CD4-positive, alpha-beta T cell treated with Interleukin-6 for 4 hours (primary cell): ENCODE measurements around the gene SLC22A17.
"Not testable (repeated sequence)": the region's sequence is repeated elsewhere in the genome, so short reads cannot be mapped to it uniquely, and the experiment has no call there.

ENCODE experiments used
- DNase-seq: peaks from one replicate; pipeline ENCODE4 v3.0.0-alpha.2; 2020; ENCODE audit warnings: mixed read lengths

The SLC22A17 gene

DNA sequence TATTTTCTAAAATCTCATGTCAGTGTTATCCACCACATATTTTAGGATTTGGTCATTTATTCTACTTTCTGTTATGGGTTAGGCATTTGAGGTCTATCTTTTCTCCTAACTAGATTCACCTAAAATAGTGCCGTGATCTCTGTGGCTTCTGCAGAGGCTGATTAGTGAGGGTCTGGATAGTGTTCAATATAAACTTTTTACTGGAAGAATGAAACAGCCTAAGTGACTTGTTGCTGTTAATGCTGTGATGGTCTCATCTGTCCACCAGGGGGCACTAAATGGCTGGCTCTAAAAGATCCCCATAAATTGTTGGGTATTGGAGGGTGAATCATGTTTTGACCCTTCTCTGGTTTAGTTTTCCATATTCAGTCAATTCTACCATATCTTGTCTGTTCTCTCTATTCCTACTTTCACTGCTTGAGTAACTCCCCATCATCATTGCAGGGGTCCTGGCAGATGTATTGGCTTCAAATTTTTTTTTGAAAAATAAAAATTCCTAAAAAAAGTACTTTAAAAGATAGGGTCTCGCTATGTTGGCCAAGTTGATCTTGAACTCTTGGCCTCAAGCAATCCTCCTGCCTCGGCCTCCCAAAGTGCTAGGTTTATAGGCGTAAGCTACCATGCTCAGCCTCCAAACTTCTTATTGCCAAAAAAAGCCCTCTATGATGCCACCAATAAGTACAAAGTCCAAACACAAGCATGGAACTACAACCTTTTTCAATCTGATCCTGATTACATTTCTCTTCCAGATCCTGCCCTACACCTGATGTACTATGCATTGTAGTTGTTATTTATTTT lies 24.5 kb downstream of the SLC22A17 start:
- DNase-seq: peak; percentile 75

DNA sequence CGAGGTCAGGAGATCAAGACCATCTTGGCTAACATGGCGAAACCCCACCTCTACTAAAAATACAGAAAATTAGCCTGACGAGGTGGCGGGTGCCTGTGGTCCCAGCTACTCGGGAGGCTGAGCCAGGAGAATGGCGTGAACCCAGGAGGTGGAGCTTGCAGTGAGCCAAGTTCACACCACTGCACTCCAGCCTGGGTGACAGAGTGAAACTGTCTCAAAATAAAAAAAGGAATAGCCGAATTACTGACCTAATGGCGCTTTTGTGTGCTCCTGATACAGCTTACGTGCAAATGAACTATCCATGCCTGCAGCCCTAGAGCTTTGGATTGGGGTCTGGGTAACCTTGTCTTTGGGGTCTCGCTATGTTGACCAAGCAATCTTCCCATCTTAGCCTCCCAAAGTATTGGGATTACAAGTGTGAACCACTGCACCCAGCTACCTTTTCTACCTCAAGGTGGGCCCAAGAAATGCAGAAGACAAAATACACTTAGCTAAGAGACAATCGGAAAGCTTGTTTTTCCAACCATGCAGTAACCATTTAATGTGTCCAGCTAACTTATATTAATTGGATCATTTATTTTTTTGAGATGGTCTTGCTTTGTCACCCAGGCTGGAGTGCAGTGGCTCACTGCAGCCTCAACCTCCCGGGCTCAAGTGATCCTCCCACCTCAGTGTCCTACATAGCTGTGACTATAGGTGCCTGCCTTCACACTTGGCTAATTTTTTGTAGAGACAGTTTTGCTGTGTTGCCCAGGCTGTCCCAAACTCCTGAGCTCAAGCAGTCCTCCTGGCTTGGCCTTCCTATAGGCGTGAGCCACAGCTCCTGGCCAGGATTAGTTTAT lies 26.0 kb downstream of the SLC22A17 start:
- no peak for DNase-seq

DNA sequence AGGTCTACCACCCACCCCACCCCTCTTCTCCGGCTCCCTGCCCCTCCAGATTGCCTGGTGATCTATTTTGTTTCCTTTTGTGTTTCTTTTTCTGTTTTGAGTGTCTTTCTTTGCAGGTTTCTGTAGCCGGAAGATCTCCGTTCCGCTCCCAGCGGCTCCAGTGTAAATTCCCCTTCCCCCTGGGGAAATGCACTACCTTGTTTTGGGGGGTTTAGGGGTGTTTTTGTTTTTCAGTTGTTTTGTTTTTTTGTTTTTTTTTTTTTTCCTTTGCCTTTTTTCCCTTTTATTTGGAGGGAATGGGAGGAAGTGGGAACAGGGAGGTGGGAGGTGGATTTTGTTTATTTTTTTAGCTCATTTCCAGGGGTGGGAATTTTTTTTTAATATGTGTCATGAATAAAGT lies 26.9 kb downstream of the SLC22A17 start:
- not testable (repeated sequence) for DNase-seq

DNA sequence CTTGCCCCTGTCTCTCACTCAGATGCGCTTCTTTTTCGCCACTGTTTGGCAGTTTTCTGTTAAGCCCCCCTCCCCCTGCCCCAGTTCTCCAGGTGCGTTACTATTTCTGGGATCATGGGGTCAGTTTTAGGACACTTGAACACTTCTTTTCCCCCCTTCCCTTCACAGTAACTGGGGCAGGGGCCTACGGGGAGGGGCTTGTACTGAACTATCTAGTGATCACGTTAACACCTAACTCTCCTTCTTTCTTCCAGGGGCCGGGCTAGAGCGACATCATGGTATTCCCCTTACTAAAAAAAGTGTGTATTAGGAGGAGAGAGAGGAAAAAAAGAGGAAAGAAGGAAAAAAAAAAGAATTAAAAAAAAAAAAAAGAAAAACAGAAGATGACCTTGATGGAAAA lies 27.7 kb downstream of the SLC22A17 start:
- DNase-seq: no peak

DNA sequence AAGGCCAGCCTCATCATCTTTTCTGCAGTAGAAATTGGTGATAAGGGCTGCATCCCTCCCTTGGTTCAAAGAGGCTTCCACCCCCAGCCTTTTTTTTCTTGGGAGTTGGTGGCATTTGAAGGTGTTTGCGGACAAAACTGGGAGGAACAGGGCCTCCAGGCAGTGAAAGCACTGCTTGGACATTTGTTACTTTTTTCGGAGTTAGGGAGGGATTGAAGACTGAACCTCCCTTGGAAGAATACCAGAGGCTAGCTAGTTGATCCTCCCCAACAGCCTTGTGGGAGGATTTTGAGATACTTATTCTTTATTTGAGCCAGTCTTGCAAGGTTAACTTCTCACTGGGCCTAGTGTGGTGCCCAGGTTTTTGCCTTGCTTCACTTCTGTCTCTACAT lies 28.2 kb downstream of the SLC22A17 start:
- DNase-seq: no peak

DNA sequence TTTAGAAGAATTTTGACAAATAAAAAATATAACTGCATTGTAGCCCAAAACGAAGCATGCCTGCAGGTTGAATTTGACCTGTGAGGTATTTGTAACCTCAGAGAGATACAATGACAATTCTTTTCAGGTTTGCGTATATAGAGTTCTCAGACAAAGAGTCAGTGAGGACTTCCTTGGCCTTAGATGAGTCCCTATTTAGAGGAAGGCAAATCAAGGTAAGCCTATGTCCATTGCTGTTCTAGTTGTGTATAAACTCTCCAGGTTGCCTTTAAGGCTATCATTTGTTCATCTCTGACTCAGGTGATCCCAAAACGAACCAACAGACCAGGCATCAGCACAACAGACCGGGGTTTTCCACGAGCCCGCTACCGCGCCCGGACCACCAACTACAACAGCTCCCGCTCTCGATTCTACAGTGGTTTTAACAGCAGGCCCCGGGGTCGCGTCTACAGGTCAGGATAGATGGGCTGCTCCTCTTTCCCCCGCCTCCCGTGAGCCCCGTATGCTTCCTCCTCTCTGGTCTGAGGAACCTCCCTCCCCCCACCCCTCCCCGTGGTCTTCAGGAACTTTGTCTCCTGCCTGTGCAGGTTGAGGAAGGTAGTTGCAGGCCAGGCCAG lies 28.7 kb downstream of the SLC22A17 start:
- no peak for DNase-seq

DNA sequence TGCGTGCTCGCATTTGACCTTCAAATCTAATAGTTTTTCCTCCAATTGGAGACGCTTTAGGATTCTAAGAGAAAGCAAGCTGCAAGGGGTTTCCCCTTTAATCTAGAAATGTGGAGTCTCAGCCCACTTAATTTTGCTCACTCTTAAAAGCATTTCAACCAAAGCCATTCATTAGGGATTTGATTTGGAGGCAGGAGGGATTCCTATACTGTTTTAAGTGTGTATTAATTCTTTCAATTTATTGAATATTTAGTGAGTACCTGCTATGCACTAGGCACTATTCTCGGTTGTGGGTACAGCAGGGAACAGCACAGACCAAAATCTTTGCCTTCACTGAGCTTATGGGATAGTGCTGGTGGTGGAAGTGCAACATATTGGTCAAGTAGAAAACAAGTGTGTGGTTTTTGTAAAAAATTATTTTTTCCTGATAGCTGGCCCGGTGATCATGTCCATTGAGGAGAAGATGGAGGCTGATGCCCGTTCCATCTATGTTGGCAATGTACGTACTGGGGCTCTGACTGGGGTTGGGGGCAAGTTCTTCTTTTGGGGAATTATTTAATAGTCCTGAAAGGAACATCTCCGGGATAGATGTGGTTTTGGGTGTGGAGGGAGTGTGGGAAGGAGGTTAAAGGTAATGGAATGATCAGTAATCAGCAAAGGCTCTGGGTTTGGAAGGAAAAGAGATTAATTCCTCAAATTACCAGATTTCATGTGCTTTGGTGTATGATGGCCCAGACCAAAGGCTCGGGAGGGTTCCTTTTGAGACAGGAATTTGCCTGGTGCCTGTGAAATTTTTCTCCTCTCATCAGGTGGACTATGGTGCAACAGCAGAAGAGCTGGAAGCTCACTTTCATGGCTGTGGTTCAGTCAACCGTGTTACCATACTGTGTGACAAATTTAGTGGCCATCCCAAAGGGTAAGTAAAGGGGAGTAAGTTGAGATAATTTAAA lies 29.8 kb downstream of the SLC22A17 start:
- DNase-seq: no peak

DNA sequence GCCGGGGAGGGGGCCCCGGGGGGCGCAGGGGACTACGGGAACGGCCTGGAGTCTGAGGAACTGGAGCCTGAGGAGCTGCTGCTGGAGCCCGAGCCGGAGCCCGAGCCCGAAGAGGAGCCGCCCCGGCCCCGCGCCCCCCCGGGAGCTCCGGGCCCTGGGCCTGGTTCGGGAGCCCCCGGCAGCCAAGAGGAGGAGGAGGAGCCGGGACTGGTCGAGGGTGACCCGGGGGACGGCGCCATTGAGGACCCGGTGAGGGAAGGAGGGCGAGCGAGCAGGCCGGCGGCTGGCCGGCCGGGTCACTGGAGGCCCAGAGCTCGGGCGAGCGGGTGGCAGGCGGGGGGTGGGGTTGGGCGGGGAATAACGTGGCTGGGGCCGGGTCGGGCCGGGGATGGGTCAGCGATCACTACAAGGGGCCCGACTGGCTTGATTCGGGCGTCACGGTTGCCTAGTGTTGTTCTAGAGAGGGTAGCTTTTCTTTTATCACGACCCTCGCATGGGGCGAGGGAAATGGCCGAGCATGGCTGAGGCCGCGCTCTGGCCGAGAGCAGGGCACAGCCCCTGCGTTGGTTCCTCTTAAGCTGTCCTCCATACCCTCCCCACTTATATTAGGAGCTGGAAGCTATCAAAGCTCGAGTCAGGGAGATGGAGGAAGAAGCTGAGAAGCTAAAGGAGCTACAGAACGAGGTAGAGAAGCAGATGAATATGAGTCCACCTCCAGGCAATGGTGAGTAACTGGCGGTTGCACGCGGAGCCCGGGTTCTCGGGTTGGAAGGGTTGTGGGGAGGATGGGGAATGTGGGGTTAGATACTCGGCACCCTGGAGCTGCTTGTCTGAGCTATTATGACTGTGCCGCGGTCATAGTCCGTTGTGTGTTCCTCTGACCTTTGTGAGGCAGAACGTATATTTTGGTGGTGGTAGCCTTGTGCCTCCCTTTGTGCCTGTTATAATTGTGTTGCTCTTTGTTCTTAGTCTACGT lies 30.8 kb downstream of the SLC22A17 start:
- peak; percentile 51 for DNase-seq

DNA sequence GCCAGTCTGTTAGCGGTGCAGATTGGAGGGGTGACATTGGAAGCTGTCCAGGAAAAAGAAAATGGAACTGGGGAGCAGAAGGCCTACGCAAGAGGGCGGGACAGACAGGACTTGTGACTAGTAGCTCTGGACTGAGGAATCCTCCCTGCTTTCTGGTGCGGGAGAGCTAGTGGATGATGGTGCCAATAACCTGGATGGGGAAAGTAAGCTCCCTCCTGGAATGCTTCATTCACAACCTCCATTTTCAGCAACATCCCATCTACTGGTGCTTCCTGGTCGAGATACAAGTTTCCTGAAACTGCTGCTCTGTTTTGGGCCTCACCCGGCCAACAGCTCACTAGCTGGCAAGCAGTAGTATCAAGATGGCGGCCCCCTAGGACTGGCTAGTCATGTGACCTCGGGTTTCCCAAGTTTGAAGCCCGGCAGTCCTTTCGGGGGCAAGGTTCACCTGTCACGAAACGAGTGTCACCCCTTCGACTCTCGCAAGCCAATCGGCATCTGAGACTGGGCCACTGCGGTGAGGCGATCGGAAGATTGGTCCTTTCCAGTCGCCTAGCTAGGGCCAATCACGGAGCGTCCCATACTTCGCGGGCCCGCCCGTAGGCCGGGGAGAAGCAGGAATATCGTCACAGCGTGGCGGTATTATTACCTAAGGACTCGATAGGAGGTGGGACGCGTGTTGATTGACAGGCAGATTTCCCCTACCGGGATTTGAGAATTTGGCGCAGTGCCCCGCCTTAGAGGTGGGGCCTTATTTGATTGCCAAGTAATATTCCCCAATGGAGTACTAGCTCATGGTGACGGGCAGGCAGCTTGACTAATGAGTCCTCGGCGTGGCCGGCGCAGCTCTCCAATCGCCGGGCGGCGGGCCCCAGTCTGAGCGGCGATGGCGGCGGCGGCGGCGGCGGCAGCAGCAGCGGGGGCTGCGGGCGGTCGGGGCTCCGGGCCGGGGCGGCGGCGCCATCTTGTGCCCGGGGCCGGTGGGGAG lies 31.8 kb downstream of the SLC22A17 start, which contains the start of gene PABPN1:
PABPN1 (plus strand) TSS at position 874 of the 988 bp plus-strand sequence; CDS start at position 887, 13 bp downstream.
- DNase-seq: peak; percentile 98

DNA sequence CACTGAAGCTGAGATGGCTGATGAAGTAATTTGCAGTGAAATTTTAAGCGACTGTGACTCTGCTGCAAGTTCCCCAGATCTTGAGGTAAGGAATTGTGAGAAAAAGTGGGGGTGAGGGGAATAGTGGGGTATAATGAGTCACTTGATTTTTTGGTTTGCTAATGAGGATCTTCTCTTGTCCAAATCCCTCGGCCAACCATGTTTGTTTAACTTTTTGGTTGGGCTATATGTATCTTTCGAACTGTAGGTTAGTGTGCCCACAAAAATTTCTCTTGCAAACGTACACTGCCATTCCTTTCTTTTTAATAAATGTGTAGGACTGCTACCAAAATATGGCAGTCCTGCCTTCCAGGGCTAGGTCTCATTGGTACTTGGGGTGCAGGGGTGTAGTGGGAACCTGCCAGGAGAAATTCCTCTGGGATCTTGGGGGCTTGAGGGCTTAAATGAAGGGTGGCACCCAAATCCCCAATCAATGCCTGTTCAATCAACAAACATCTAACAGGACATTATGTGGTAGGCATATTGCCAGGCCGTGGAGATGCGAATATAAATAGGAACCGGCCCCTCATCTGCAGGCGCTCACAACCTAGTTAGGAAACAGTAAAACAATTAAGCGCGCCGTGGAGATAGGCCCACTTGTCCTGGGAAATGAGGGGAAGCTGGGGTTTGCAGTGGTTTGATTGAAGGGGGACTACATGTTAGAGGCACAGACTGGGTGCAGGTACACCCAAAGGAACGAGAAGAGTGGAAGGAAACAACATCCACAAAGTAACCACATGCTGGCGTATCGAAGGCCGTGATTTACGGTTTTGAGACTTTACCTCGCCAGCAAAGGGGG lies 32.7 kb downstream of the SLC22A17 start:
- no peak for DNase-seq

DNA sequence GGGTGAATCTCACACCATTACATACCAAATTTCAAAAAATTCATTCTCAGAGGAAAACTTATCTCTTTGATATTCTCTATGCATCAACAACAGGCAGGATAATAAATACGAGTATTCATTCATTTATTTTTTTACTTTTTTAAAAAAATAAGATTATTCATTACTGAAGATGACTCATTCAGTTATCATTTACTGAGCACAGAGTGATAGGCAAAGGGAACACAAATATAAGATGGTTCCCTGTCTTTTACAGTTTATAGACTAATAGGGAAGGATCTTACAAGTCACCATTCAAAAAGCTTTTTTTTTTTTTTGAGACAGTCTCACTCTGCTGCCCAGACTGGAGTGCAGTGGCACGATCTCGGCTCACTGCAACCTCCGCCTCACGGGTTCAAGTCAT lies 36.4 kb downstream of the SLC22A17 start:
- no peak for DNase-seq

DNA sequence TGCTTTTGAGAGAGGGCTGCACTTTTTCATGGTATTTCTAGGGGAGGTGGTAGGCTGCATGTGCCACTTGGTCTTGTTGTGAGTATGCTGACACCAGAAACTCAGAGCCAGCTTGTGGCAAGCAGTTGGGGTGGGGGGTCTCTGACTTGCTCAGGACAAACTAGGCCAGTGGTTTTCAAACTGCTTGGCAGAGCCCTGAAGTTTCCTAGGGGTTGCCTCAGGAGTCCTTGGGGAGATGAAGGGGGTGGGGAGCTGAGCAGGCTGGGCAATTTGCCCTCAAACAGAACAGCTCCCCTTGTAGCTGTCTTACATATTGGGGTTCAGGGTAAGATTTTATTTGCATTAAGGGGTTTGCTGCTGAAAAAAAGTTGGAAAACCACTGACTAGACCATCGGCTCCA lies 42.1 kb downstream of the SLC22A17 start:
- DNase-seq: no peak

DNA sequence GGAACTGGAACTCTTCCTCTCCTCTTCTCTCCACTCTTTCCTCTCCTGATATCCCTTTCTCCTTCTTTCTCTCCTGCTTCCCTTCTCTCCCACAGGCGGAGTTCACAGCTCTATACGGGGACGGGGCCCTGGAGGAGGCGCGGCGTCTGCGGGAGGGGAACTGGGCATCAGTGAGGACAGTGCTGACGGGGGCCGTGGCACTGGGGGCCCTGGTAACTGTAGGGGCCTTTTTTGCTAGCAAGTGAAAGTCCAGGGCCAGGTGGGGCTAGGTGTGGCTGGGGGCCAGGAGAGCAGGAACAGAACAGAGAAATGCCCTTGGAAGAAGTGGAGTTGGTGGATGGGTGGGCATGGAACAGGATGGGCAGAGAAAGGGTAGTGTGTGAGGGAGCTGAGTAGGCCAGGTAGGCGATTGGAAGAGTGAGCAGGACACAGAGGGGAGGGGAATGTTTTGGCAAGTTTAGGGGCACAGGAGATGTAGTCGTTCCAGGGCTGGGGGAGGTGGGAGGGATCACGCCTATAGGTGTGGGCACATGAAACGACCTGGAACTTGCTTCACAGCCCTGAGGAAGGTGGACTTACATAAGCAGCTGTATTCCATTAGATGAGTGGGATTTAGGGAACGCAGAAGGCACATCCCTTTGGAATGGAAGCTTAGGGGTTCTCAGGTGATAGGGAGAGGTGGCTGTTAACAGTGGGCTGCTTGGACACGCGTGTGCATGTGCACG lies 43.8 kb downstream of the SLC22A17 start:
- no peak for DNase-seq

DNA sequence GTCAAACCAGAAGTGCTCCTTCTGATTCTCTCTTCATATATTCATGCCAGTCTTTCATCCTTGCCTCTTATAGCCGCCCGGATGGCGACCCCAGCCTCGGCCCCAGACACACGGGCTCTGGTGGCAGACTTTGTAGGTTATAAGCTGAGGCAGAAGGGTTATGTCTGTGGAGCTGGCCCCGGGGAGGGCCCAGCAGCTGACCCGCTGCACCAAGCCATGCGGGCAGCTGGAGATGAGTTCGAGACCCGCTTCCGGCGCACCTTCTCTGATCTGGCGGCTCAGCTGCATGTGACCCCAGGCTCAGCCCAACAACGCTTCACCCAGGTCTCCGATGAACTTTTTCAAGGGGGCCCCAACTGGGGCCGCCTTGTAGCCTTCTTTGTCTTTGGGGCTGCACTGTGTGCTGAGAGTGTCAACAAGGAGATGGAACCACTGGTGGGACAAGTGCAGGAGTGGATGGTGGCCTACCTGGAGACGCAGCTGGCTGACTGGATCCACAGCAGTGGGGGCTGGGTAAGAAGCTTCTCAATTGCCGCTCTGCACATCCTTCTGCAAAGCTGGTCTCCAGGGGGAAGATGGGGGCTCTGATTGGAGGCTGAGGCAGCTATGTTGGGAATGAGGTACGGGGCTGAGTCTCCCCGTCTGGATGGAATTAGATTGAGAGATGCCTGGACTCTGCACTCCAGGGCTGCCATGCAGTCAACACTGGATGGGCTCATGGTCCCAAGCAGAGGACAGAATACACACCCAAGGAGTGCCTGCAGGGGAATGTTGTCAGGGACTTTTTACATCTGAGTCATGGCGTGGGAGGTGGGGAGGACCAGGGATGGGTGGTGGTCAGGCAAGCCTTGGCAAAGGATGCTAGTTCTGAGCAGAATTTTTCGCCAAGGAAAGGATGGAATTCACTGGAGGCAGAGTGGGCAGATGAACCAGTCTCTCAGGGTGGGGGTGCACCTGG lies 44.7 kb downstream of the SLC22A17 start:
- no peak for DNase-seq

DNA sequence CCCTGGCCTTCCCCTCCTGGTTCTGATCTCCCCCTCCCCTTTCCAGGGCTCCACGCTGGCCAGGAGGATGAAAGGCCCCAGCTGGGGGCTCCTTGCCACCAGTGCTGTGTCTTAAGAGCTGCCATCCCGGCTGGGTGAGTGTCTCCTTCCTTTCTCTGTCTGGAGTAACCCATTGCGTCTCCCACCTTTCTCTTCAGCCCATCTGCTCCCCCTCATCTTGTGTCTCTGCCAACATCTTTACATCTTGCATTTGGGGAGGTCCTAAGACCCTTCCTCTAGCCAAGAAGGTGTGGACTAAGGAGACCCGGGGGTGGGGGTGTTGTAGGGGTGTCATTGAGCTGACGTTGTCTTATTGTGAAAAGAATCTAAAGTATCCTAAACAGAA lies 45.5 kb downstream of the SLC22A17 start:
- DNase-seq: no peak

DNA sequence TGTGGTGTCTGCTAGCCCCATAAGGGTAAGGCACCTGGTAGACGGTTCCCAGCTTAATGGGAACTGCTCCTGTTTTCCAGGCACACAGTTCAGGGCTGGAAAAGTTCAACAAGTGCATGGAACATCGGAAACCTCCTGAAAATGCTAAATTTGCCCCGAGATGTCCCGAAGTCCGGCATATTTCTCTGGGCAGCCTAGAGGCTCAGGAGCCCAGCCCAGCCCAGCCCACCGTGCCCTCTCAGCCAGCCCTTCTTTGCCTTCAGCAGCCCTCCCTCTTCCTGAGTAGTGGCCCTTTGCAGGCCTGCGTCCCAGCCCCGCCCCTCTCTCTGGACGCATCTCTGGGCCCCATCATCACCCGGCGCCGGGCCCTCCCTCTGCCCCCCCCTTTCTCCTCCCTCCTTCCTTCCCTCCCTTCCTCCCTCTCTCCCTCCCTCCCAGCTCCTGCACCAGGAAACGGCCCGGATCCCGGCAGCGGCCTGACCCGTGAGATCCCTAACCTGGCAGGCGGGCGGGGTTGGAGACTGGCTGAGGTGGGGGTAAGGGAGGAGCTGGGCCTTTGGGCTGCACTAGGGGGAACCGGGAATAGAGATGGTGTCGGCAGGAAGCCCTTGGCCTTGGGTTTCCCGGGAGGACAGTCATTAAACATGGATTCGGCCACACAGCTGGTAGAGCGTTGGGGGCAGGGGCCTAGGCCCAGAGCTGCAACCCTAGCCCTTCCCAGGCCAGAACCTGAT lies 46.1 kb downstream of the SLC22A17 start, which contains the start of gene BCL2L2:
BCL2L2 (plus strand) TSS at position 422 of the 734 bp plus-strand sequence. CDS start 935 bp downstream, outside the sequence.
- no peak for DNase-seq
